Right lobe of liver (tissue), 4 donors: ENCODE data around the gene TCP10L.

Source experiments
- POLR2A ChIP-seq: fragments of 450-650 bp; IDR thresholded peaks from one replicate; pipeline ENCODE4 v1.6.1; 2017; ENCODE audit warnings: antibody characterized with exemption, mild to moderate bottlenecking
- TF ChIP-seq, protein P1 (sequence below), 4 donors: fragments of 200-600 bp in 3 of 4; fragments of 450-650 bp in 1 of 4; IDR thresholded peaks; one replicate each; pipeline versions ENCODE4 v1.5.1 to v1.8.0; 2016 to 2022; ENCODE audit warnings: antibody characterized with exemption in 4 of 4, mild to moderate bottlenecking in 2 of 4
- donor health status: DM: no; HTN: no; CAD: no.
- donor health status: DM: no; HTN: no; CAD: no.
- donor health status: DM: no; HTN: yes; CAD: no.

DNA sequence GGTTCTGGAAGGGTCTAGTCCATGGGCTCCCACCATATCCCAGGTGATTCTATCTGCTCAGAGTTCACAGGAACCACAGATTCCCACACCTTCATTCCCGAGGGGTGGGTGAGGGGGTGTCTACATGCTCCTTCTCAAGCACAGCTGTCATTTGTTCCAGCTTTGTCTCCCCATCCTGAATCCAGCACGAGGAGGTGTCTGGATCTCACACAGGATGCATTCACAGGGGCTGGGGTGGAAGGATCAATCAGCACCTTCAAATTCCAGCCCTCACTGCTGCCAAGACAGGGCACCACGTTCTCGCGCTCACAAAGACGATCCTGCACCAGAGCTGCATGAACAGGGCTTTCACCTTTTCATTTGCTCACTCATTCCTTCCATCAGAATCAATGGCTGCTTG lies 52.7 kb downstream of the TCP10L start:
- TF ChIP-seq, protein P1, sequence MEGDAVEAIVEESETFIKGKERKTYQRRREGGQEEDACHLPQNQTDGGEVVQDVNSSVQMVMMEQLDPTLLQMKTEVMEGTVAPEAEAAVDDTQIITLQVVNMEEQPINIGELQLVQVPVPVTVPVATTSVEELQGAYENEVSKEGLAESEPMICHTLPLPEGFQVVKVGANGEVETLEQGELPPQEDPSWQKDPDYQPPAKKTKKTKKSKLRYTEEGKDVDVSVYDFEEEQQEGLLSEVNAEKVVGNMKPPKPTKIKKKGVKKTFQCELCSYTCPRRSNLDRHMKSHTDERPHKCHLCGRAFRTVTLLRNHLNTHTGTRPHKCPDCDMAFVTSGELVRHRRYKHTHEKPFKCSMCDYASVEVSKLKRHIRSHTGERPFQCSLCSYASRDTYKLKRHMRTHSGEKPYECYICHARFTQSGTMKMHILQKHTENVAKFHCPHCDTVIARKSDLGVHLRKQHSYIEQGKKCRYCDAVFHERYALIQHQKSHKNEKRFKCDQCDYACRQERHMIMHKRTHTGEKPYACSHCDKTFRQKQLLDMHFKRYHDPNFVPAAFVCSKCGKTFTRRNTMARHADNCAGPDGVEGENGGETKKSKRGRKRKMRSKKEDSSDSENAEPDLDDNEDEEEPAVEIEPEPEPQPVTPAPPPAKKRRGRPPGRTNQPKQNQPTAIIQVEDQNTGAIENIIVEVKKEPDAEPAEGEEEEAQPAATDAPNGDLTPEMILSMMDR (IDR thresholded peaks at IDR 0.05), result no peak
- TF ChIP-seq POLR2A, result no peak
